SK-N-SH treated with all-trans-retinoic acid at 6 μM for 48 hours (cell line): Measurements from ENCODE around the gene PHC1.

ENCODE experiments used
- ARNTL ChIP-seq: fragments of 450-650 bp; formaldehyde crosslinking; IDR thresholded peaks from 2 replicates; pipeline ENCODE4 v1.5.0; 2020; ENCODE audit warnings: low read depth, mild to moderate bottlenecking, moderate library complexity, borderline replicate concordance
- ESRRG ChIP-seq: fragments of 250-450 bp; sonication (Bioruptor Pico); IDR thresholded peaks from 2 replicates; pipeline ENCODE4 v1.6.1; 2021; ENCODE audit warnings: mild to moderate bottlenecking
- ISL1 ChIP-seq: fragments of 250-450 bp; sonication (Bioruptor Pico); IDR thresholded peaks from 2 replicates; pipeline ENCODE4 v2.1.2; 2022; ENCODE audit warnings: mild to moderate bottlenecking, moderate library complexity
- OSR1 ChIP-seq: fragments of 250-450 bp; sonication (Bioruptor Pico); IDR thresholded peaks from 2 replicates; pipeline ENCODE4 v1.8.0; 2022; ENCODE audit warnings: moderate library complexity, mild to moderate bottlenecking, inconsistent platforms
- SNAI2 ChIP-seq: fragments of 250-450 bp; sonication (Bioruptor Pico); IDR thresholded peaks from 2 replicates; pipeline ENCODE4 v1.5.0; 2020; ENCODE audit warnings: mild to moderate bottlenecking, moderate library complexity
- TCF4 ChIP-seq: fragments of 250-450 bp; sonication (Bioruptor Pico); IDR thresholded peaks from 2 replicates; pipeline ENCODE4 v1.8.0; 2021; ENCODE audit warnings: mild to moderate bottlenecking, moderate library complexity, borderline replicate concordance
- ZC3H10 ChIP-seq: fragments of 250-450 bp; sonication (Bioruptor Pico); IDR thresholded peaks from 2 replicates; pipeline ENCODE4 v1.5.1; 2021; ENCODE audit warnings: mild to moderate bottlenecking, moderate library complexity
- ZFP3 ChIP-seq: fragments of 250-450 bp; sonication (Bioruptor Pico); IDR thresholded peaks from 2 replicates; pipeline ENCODE4 v1.5.0; 2020; ENCODE audit warnings: mild to moderate bottlenecking, moderate library complexity
- ZNF565 ChIP-seq: fragments of 450-650 bp; formaldehyde crosslinking; conservative IDR thresholded peaks from 2 replicates; pipeline ENCODE4 v1.5.0; 2020; ENCODE audit warnings: low read depth, mild to moderate bottlenecking, moderate library complexity
- ZNF70 ChIP-seq: fragments of 450-650 bp; formaldehyde crosslinking; IDR thresholded peaks from 2 replicates; pipeline ENCODE4 v1.5.0; 2020; ENCODE audit warnings: mild to moderate bottlenecking, moderate library complexity
- TF ChIP-seq, protein P1 (sequence below): fragments of 250-450 bp; sonication (Bioruptor Pico); IDR thresholded peaks from 2 replicates; pipeline ENCODE4 v1.8.0; 2020; ENCODE audit warnings: mild to moderate bottlenecking, moderate library complexity, borderline replicate concordance
- TF ChIP-seq, protein P2 (sequence below): fragments of 250-450 bp; sonication (Bioruptor Pico); IDR thresholded peaks from 2 replicates; pipeline ENCODE4 v1.8.0; 2021; ENCODE audit warnings: low read depth, mild to moderate bottlenecking, moderate library complexity, borderline replicate concordance

DNA sequence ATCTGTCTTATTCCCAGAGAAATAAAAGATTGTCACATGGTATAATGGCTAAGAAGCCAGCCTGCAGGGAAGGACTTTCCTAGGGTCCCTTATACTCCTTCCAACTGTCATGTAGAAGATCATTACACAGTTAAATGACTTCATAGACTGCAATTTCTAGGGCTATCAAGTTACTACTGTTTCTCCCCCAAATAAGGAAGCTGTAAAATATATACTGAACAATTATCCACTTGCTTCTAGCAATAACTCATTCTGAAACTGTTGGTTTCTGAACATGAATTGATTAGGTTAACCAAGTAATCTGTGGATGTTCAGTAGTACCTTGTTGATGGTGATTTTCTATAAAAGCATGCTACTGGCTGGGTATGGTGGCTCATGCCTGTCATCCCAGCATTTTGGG lies 47.3 kb upstream of the PHC1 start:
- no peak for TF ChIP-seq OSR1
- TF ChIP-seq ISL1 (CRISPR knock-in tag): no peak
- no peak for TF ChIP-seq ARNTL (CRISPR knock-in tag)
- TF ChIP-seq, protein P1, sequence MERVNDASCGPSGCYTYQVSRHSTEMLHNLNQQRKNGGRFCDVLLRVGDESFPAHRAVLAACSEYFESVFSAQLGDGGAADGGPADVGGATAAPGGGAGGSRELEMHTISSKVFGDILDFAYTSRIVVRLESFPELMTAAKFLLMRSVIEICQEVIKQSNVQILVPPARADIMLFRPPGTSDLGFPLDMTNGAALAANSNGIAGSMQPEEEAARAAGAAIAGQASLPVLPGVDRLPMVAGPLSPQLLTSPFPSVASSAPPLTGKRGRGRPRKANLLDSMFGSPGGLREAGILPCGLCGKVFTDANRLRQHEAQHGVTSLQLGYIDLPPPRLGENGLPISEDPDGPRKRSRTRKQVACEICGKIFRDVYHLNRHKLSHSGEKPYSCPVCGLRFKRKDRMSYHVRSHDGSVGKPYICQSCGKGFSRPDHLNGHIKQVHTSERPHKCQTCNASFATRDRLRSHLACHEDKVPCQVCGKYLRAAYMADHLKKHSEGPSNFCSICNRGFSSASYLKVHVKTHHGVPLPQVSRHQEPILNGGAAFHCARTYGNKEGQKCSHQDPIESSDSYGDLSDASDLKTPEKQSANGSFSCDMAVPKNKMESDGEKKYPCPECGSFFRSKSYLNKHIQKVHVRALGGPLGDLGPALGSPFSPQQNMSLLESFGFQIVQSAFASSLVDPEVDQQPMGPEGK: no peak
- TF ChIP-seq, protein P2, sequence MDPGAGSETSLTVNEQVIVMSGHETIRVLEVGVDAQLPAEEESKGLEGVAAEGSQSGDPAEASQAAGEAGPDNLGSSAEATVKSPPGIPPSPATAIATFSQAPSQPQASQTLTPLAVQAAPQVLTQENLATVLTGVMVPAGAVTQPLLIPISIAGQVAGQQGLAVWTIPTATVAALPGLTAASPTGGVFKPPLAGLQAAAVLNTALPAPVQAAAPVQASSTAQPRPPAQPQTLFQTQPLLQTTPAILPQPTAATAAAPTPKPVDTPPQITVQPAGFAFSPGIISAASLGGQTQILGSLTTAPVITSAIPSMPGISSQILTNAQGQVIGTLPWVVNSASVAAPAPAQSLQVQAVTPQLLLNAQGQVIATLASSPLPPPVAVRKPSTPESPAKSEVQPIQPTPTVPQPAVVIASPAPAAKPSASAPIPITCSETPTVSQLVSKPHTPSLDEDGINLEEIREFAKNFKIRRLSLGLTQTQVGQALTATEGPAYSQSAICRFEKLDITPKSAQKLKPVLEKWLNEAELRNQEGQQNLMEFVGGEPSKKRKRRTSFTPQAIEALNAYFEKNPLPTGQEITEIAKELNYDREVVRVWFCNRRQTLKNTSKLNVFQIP: no peak
- TF ChIP-seq TCF4 (CRISPR knock-in tag): no peak
- TF ChIP-seq ZNF565 (CRISPR knock-in tag): no peak
- TF ChIP-seq ZFP3 (CRISPR knock-in tag): no peak
- TF ChIP-seq ZC3H10 (CRISPR knock-in tag): no peak
- no peak for TF ChIP-seq ESRRG (CRISPR knock-in tag)
- no peak for TF ChIP-seq ZNF70 (CRISPR knock-in tag)
- TF ChIP-seq SNAI2: no peak
